Neural cell (in vitro differentiated cells): ENCODE results near the gene BMPR1B.

Source experiments
- CTCF ChIP-seq: fragments of 450-650 bp; IDR thresholded peaks from 2 replicates; pipeline ENCODE4 v1.5.1; 2014; ENCODE audit warnings: antibody characterized with exemption, mild to moderate bottlenecking, moderate library complexity; ENCODE audit not compliant: poor library complexity, severe bottlenecking
- POLR2AphosphoS5 ChIP-seq: IDR thresholded peaks from 2 replicates; pipeline ENCODE4 v1.6.1; 2012
- RAD21 ChIP-seq: fragments of 450-650 bp; conservative IDR thresholded peaks from 2 replicates; pipeline ENCODE4 v1.6.1; 2014; ENCODE audit warnings: antibody characterized with exemption, mild to moderate bottlenecking, moderate library complexity
- TAF1 ChIP-seq: IDR thresholded peaks from 2 replicates; pipeline ENCODE4 v1.6.1; 2012; ENCODE audit warnings: low read depth
- TF ChIP-seq, protein P1 (sequence below): IDR thresholded peaks from 2 replicates; pipeline ENCODE4 v1.6.1; 2012; ENCODE audit warnings: borderline replicate concordance

DNA sequence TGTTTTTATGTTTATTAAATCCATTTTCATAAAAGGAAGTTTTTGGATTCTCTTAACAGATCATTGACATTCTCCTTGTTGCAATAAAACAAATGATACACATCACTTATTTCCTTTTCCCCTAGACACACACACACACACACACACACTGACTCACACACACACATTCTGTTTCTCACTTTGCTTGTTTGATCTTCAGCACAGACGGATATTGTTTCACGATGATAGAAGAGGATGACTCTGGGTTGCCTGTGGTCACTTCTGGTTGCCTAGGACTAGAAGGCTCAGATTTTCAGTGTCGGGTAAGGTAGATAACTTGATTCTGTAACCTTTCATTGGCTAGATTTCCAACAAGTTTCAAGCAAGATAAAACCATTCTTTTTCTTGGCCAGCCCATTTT, 356.8 kb downstream of the BMPR1B start:
- TF ChIP-seq RAD21 (no peak), TAF1 (no peak), POLR2AphosphoS5 (no peak), CTCF (no peak)
- TF ChIP-seq, protein P1, sequence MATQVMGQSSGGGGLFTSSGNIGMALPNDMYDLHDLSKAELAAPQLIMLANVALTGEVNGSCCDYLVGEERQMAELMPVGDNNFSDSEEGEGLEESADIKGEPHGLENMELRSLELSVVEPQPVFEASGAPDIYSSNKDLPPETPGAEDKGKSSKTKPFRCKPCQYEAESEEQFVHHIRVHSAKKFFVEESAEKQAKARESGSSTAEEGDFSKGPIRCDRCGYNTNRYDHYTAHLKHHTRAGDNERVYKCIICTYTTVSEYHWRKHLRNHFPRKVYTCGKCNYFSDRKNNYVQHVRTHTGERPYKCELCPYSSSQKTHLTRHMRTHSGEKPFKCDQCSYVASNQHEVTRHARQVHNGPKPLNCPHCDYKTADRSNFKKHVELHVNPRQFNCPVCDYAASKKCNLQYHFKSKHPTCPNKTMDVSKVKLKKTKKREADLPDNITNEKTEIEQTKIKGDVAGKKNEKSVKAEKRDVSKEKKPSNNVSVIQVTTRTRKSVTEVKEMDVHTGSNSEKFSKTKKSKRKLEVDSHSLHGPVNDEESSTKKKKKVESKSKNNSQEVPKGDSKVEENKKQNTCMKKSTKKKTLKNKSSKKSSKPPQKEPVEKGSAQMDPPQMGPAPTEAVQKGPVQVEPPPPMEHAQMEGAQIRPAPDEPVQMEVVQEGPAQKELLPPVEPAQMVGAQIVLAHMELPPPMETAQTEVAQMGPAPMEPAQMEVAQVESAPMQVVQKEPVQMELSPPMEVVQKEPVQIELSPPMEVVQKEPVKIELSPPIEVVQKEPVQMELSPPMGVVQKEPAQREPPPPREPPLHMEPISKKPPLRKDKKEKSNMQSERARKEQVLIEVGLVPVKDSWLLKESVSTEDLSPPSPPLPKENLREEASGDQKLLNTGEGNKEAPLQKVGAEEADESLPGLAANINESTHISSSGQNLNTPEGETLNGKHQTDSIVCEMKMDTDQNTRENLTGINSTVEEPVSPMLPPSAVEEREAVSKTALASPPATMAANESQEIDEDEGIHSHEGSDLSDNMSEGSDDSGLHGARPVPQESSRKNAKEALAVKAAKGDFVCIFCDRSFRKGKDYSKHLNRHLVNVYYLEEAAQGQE = no peak
